ENCODE measurements around the gene SIPA1L3.
A peak's percentile ranks its signal among the peaks of the same experiment; 100 is the strongest.

Gene SIPA1L3

GRCh38 chr19:37930416-37930815 is 23.4 kb downstream of the SIPA1L3 start:
- H3K27me3 Mint-ChIP-seq = no peaks in the 10 kb centered on the region
- H3K27ac Mint-ChIP-seq = no peak overlapping the region
- no peak overlapping the region for H3K4me3 Mint-ChIP-seq

DNA sequence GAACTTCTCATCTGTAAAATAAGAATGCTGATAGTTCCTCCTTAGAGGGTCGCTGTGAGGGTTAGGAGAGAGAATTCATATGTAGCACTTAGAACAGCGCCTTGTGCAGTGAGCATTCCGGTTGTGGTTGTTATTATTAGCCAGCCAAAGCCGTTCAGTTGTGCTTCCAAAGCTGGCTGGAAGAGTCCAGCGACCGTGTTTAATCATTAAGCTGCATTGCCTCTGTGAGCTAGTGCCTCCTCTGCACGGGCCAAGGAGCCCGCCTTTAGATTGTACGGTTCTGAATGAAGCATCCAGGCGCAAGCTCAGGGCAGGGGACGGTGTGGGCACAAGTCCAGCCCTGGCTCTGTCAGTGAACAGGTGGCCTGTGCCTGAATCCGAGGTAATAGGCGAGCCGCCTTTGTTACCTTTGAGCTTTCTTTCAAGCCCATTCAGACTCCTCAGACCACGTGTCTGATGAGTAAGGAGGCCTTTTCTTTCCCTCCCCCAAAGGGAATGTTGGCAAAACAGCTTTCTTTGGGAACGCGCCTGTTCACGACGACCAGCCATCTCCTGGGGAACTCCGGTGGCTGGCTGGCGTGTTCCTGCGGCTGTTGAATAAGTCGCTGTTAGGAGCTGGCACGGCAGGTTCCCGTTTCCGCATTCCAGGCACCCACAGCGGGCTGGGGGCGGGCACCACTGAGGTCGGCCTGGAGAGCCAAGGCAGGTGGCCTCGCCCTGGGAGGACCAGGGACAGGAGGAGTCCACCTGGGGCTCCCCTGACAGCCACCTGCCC is 25.1 kb downstream of the SIPA1L3 start:
- Mint-ChIP-seq H3K27me3 (no peaks in the 10 kb centered on the region), H3K4me3 (peak overlapping the region; percentile 40), H3K27ac (peak overlapping the region; percentile 36), H3K36me3 (ENCODE audit: low read depth) (peaks cover 37% of the 10 kb centered on the region), H3K4me1 (ENCODE audit: low read depth) (peaks cover 31% of the 10 kb centered on the region), H3K9me3 (no peaks in the 10 kb centered on the region)

More at GRCh38 chr19:37930416-37930815, 23.4 kb downstream of the SIPA1L3 start:
- no peaks in the 10 kb centered on the region for H3K9me3 Mint-ChIP-seq
- peaks cover 39% of the 10 kb centered on the region for H3K4me1 Mint-ChIP-seq (ENCODE audit: low read depth)
- H3K36me3 Mint-ChIP-seq (ENCODE audit: low read depth) = peaks cover 23% of the 10 kb centered on the region

GRCh38 chr19:37932985-37933936 is 26.3 kb downstream of the SIPA1L3 start:
- peaks cover 37% of the 10 kb centered on the region for H3K36me3 Mint-ChIP-seq (ENCODE audit: low read depth)
- H3K27me3 Mint-ChIP-seq = no peaks in the 10 kb centered on the region
- H3K4me3 Mint-ChIP-seq = peak overlapping the region; percentile 40
- H3K27ac Mint-ChIP-seq = peak overlapping the region; percentile 28
- H3K4me1 Mint-ChIP-seq (ENCODE audit: low read depth) = peaks cover 35% of the 10 kb centered on the region
- H3K9me3 Mint-ChIP-seq = no peaks in the 10 kb centered on the region

GRCh38 chr19:37933937-37934358 is 26.9 kb downstream of the SIPA1L3 start:
- H3K36me3 Mint-ChIP-seq (ENCODE audit: low read depth) = peaks cover 37% of the 10 kb centered on the region
- H3K27ac Mint-ChIP-seq = no peak overlapping the region
- H3K9me3 Mint-ChIP-seq = no peaks in the 10 kb centered on the region
- peaks cover 31% of the 10 kb centered on the region for H3K4me1 Mint-ChIP-seq (ENCODE audit: low read depth)
- H3K27me3 Mint-ChIP-seq = no peaks in the 10 kb centered on the region
- no peak overlapping the region for H3K4me3 Mint-ChIP-seq

GRCh38 chr19:37935341-37935740 is 28.3 kb downstream of the SIPA1L3 start:
- Mint-ChIP-seq H3K4me3 (no peak overlapping the region), H3K9me3 (no peaks in the 10 kb centered on the region), H3K27ac (no peak overlapping the region), H3K4me1 (ENCODE audit: low read depth) (peaks cover 27% of the 10 kb centered on the region), H3K27me3 (no peaks in the 10 kb centered on the region), H3K36me3 (ENCODE audit: low read depth) (peaks cover 37% of the 10 kb centered on the region)

GRCh38 chr19:37936166-37936565 is 29.2 kb downstream of the SIPA1L3 start:
- H3K9me3 Mint-ChIP-seq = no peaks in the 10 kb centered on the region
- H3K4me1 Mint-ChIP-seq (ENCODE audit: low read depth) = peaks cover 25% of the 10 kb centered on the region
- H3K27ac Mint-ChIP-seq = no peak overlapping the region
- peaks cover 37% of the 10 kb centered on the region for H3K36me3 Mint-ChIP-seq (ENCODE audit: low read depth)
- H3K27me3 Mint-ChIP-seq = no peaks in the 10 kb centered on the region
- no peak overlapping the region for H3K4me3 Mint-ChIP-seq

GRCh38 chr19:37936886-37937285 is 29.9 kb downstream of the SIPA1L3 start:
- Mint-ChIP-seq H3K27me3 (no peaks in the 10 kb centered on the region), H3K9me3 (no peaks in the 10 kb centered on the region), H3K36me3 (ENCODE audit: low read depth) (peaks cover 37% of the 10 kb centered on the region), H3K4me3 (no peak overlapping the region), H3K4me1 (ENCODE audit: low read depth) (peaks cover 25% of the 10 kb centered on the region), H3K27ac (no peak overlapping the region)

GRCh38 chr19:37938353-37938752 is 31.3 kb downstream of the SIPA1L3 start:
- H3K27me3 Mint-ChIP-seq = no peaks in the 10 kb centered on the region
- H3K4me3 Mint-ChIP-seq = no peak overlapping the region
- H3K27ac Mint-ChIP-seq = no peak overlapping the region
- peaks cover 34% of the 10 kb centered on the region for H3K36me3 Mint-ChIP-seq (ENCODE audit: low read depth)
- H3K9me3 Mint-ChIP-seq = no peaks in the 10 kb centered on the region
- peaks cover 16% of the 10 kb centered on the region for H3K4me1 Mint-ChIP-seq (ENCODE audit: low read depth)

- no peak overlapping the region for H3K27ac Mint-ChIP-seq
- no peaks in the 10 kb centered on the region for H3K9me3 Mint-ChIP-seq
- no peak overlapping the region for H3K4me3 Mint-ChIP-seq
- H3K27me3 Mint-ChIP-seq = no peaks in the 10 kb centered on the region
- peaks cover 9% of the 10 kb centered on the region for H3K4me1 Mint-ChIP-seq (ENCODE audit: low read depth)
- H3K36me3 Mint-ChIP-seq (ENCODE audit: low read depth) = no peaks in the 10 kb centered on the region
Measured at GRCh38 chr19:37941782-37942515, 34.9 kb downstream of the SIPA1L3 start.

DNA sequence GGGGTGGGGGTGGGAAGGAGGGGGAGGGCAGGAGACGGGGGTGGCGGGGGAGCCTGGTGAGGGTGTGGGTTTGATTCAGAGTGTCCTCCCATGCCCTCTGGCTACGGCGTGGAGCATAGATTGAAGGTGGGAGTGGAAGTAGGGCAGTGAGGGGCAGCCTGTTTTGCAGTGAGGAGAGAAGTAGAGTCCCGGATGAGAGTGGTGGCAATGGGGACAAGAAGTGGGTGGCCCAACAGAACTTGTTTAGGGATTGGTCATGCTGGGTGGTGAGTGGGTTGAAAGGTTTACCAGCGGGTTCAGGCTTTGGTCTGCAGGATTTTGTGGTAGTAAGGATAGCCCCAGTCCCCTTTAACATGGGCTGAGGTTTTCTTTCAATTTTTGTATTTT is 35.5 kb downstream of the SIPA1L3 start:
- Mint-ChIP-seq H3K27me3 (no peaks in the 10 kb centered on the region), H3K36me3 (ENCODE audit: low read depth) (no peaks in the 10 kb centered on the region), H3K27ac (no peak overlapping the region), H3K9me3 (no peaks in the 10 kb centered on the region), H3K4me1 (ENCODE audit: low read depth) (peaks cover 9% of the 10 kb centered on the region), H3K4me3 (no peak overlapping the region)

DNA sequence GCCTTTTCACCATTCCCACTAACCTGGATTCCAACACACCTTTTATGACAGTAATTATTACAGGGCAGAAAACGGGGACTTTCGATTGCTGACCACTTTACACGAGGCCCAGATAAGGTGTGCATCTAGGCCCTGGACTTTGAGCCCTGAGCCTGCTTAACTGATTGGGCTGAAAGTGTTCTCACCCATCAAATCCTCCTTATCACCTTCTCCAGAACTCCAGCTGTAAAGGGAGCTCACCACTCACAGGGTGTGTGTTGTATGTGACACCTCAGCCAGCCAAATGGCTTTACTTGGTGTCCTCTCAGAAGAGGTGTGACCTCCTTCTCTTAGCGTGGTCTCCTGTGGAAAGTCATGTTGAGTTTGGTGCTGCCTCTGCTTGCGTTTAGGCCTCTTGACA is 36.5 kb downstream of the SIPA1L3 start:
- Mint-ChIP-seq H3K9me3 (no peaks in the 10 kb centered on the region), H3K27me3 (no peaks in the 10 kb centered on the region), H3K36me3 (ENCODE audit: low read depth) (no peaks in the 10 kb centered on the region), H3K4me1 (ENCODE audit: low read depth) (peaks cover 6% of the 10 kb centered on the region), H3K4me3 (no peak overlapping the region), H3K27ac (no peak overlapping the region)

GRCh38 chr19:37946132-37946531 is 39.1 kb downstream of the SIPA1L3 start:
- Mint-ChIP-seq H3K4me1 (ENCODE audit: low read depth) (peaks cover 16% of the 10 kb centered on the region), H3K27ac (no peak overlapping the region), H3K27me3 (no peaks in the 10 kb centered on the region), H3K4me3 (no peak overlapping the region), H3K9me3 (no peaks in the 10 kb centered on the region), H3K36me3 (ENCODE audit: low read depth) (peaks cover 2% of the 10 kb centered on the region)

DNA sequence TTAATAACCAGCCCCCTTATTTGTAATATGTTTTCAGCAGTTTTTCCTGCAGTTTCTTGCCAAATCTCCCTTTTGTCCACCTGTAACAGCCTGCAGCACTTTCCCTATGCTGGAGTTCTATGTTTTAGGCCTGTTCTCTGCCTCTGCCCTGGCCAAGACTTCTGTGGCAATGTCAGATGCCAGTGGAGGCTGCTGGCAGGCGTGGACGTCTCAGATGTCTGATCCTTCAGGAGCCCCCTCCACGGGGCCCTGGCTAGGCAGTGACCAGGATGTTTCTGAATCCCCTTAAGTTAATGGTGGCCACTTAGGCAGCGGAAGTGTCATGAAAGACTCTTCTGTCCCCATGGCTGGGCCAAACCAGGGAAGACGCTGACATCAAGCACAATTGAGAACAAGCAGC is 40.8 kb downstream of the SIPA1L3 start:
- Mint-ChIP-seq H3K27me3 (no peaks in the 10 kb centered on the region), H3K9me3 (no peaks in the 10 kb centered on the region), H3K27ac (no peak overlapping the region), H3K4me3 (no peak overlapping the region), H3K4me1 (ENCODE audit: low read depth) (peaks cover 15% of the 10 kb centered on the region), H3K36me3 (ENCODE audit: low read depth) (peaks cover 5% of the 10 kb centered on the region)

DNA sequence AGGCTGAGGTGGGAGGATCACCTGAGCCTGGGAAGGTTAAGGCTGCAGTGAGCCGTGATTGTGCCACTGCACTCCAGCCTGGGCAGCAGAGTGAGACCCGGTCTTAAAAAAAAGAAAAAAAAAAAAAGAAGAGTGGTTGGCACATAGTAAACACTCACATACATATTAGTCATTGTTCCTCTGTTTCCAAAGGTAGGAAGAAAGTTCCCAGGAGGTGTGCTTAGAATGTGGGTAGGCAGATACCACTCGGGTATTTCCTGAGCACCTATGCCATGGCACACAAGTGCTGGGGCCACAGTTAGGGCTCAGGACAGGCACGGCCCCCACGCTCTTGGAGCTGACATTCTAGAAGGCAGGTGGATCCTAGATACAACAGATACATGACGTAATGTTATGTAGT is 41.4 kb downstream of the SIPA1L3 start:
- H3K9me3 Mint-ChIP-seq = no peaks in the 10 kb centered on the region
- H3K4me1 Mint-ChIP-seq (ENCODE audit: low read depth) = peaks cover 15% of the 10 kb centered on the region
- no peak overlapping the region for H3K27ac Mint-ChIP-seq
- no peaks in the 10 kb centered on the region for H3K27me3 Mint-ChIP-seq
- no peak overlapping the region for H3K4me3 Mint-ChIP-seq
- H3K36me3 Mint-ChIP-seq (ENCODE audit: low read depth) = peaks cover 5% of the 10 kb centered on the region

Measured in stimulated activated naive CD8-positive, alpha-beta T cell treated with anti-CD3 and anti-CD28 coated beads, Interleukin-15, Interleukin-2, amounts not matched to agents 100 ng/mL and 50 ng/mL, for 24 hours (primary cell).